NCI-H2196 treated with DMSO at 0.1 percent for 48 hours (cell line): ENCODE data around the gene ANAPC2.

Source experiments
- DNase-seq: peaks from one replicate; lab custom pipeline; 2025; ENCODE audit not compliant: unreplicated experiment; lab: John Stamatoyannopoulos, UW

Gene ANAPC2

GRCh38 chr9:137215196-137215986, 27.0 kb upstream of the ANAPC2 start:
- no peak for DNase-seq

GRCh38 chr9:137214620-137215019, 26.3 kb upstream of the ANAPC2 start:
- DNase-seq: no peak

GRCh38 chr9:137213160-137214060, 25.1 kb upstream of the ANAPC2 start:
- no peak for DNase-seq

- DNase-seq: no peak
Observed at GRCh38 chr9:137212520-137212919, 24.2 kb upstream of the ANAPC2 start.

GRCh38 chr9:137211532-137211931, 23.2 kb upstream of the ANAPC2 start:
- DNase-seq: no peak

- DNase-seq: no peak
Observed at GRCh38 chr9:137206602-137207001, 18.2 kb upstream of the ANAPC2 start.

GRCh38 chr9:137205126-137206069, 17.0 kb upstream of the ANAPC2 start, which contains the start of the genes NDOR1 and TMEM203:
NDOR1 (plus strand) TSS chr9:137205700; CDS start chr9:137205778, 78 bp downstream.
TMEM203 (minus strand) TSS chr9:137205648; CDS start chr9:137205414, 234 bp downstream.
- DNase-seq: peak; percentile 58

GRCh38 chr9:137204731-137205125, 16.4 kb upstream of the ANAPC2 start:
- no peak for DNase-seq

- no peak for DNase-seq
Observed at GRCh38 chr9:137202966-137203365, 14.6 kb upstream of the ANAPC2 start.

- no peak for DNase-seq
Observed at GRCh38 chr9:137201205-137201868, 13.0 kb upstream of the ANAPC2 start.

GRCh38 chr9:137200311-137201204, 12.2 kb upstream of the ANAPC2 start, which contains the start of gene TPRN:
TPRN (minus strand) TSS chr9:137200741; CDS start chr9:137200711, 30 bp downstream.
- DNase-seq: peak; percentile 98

- no peak for DNase-seq
Observed at GRCh38 chr9:137199411-137200121, 11.2 kb upstream of the ANAPC2 start.

- DNase-seq: no peak
Observed at GRCh38 chr9:137198902-137199283, 10.5 kb upstream of the ANAPC2 start.

GRCh38 chr9:137198051-137198901, 9.9 kb upstream of the ANAPC2 start:
- DNase-seq: no peak

- DNase-seq: peak; percentile 84
Observed at GRCh38 chr9:137195525-137196220, 7.3 kb upstream of the ANAPC2 start.

GRCh38 chr9:137194909-137195308, 6.5 kb upstream of the ANAPC2 start:
- peak; percentile 66 for DNase-seq

- no peak for DNase-seq
Observed at GRCh38 chr9:137194388-137194787, 6.0 kb upstream of the ANAPC2 start.
